ENCODE measurements around the gene AGTRAP. TPM values are rescaled to one million over a fixed set of nuclear protein-coding genes. Genes with fewer than 3 reads are reported as not detected.

AGTRAP gene
- total and polyA plus RNA-seq, 2 donors (not counting 1 experiment from before 2014, with no cell fraction given) = 25.5 to 58.8 TPM

GRCh38 chr1:11766429-11766776 lies 30.5 kb downstream of the AGTRAP start:
- Histone ChIP-seq H3K36me3 (ENCODE audit: control insufficient read depth, insufficient read depth, low read length) (no peaks in the 10 kb centered on the region), H2AFZ (ENCODE audit: low read length) (no peak overlapping the region), H3K27me3 (ENCODE audit: control insufficient read depth, insufficient read depth, low read length) (peaks cover 13% of the 10 kb centered on the region), H3K27ac (ENCODE audit: insufficient read depth, low read length) (no peak overlapping the region), H3K9ac (ENCODE audit: insufficient read depth, low read length) (no peak overlapping the region), H3K79me2 (ENCODE audit: control insufficient read depth, insufficient read depth, low read length) (no peaks in the 10 kb centered on the region), H4K20me1 (ENCODE audit: control insufficient read depth, extremely low read depth, insufficient read depth, low read length) (no peaks in the 10 kb centered on the region), H3K9me3 (ENCODE audit: control insufficient read depth, insufficient read depth, low read depth, low read length) (no peaks in the 10 kb centered on the region), H3K4me2 (ENCODE audit: extremely low read depth, insufficient read depth, low read length) (no peak overlapping the region), H3K4me3 (replicated peaks in 1 of 4; ENCODE audit: control extremely low read depth in 1 of 4, insufficient read depth in 1 of 4, low read depth in 3 of 4, low read length in 4 of 4) (no peak overlapping the region), H3K4me1 (ENCODE audit: control insufficient read depth, extremely low read depth, insufficient read depth, low read length) (no peaks in the 10 kb centered on the region)
- no peak for TF ChIP-seq CTCF (conservative IDR thresholded peaks at IDR 0.05 in 1 of 2, IDR thresholded peaks at IDR 0.05 in 1 of 2; ENCODE audit: low read depth in 1 of 2, low read length in 2 of 2)
- no peak for TF ChIP-seq EZH2 (IDR thresholded peaks at IDR 0.05; ENCODE audit: low read length, missing control alignments)
- no peak for DNase-seq (ENCODE audit: low read depth in 2 of 2)

GRCh38 chr1:11767922-11768704 lies 32.2 kb downstream of the AGTRAP start:
- H3K4me1 ChIP-seq (ENCODE audit: control insufficient read depth, extremely low read depth, insufficient read depth, low read length) = no peaks in the 10 kb centered on the region
- DNase-seq (ENCODE audit: low read depth in 2 of 2) = no peak
- H3K27ac ChIP-seq (ENCODE audit: insufficient read depth, low read length) = no peak overlapping the region
- no peaks in the 10 kb centered on the region for H3K9me3 ChIP-seq (ENCODE audit: control insufficient read depth, insufficient read depth, low read depth, low read length)
- no peak overlapping the region for H3K9ac ChIP-seq (ENCODE audit: insufficient read depth, low read length)
- no peaks in the 10 kb centered on the region for H3K36me3 ChIP-seq (ENCODE audit: control insufficient read depth, insufficient read depth, low read length)
- H3K27me3 ChIP-seq (ENCODE audit: control insufficient read depth, insufficient read depth, low read length) = peaks cover 6% of the 10 kb centered on the region
- H3K4me2 ChIP-seq (ENCODE audit: extremely low read depth, insufficient read depth, low read length) = no peak overlapping the region
- TF ChIP-seq CTCF (conservative IDR thresholded peaks at IDR 0.05 in 1 of 2, IDR thresholded peaks at IDR 0.05 in 1 of 2; ENCODE audit: low read depth in 1 of 2, low read length in 2 of 2) (no peak), EZH2 (IDR thresholded peaks at IDR 0.05; ENCODE audit: low read length, missing control alignments) (no peak)
- H3K79me2 ChIP-seq (ENCODE audit: control insufficient read depth, insufficient read depth, low read length) = no peaks in the 10 kb centered on the region
- no peaks in the 10 kb centered on the region for H4K20me1 ChIP-seq (ENCODE audit: control insufficient read depth, extremely low read depth, insufficient read depth, low read length)
- no peak overlapping the region for H3K4me3 ChIP-seq (replicated peaks in 1 of 4; ENCODE audit: control extremely low read depth in 1 of 4, insufficient read depth in 1 of 4, low read depth in 3 of 4, low read length in 4 of 4)
- no peak overlapping the region for H2AFZ ChIP-seq (ENCODE audit: low read length)

- DNase-seq (ENCODE audit: low read depth in 2 of 2) = no peak
- H3K27ac ChIP-seq (ENCODE audit: insufficient read depth, low read length) = no peak overlapping the region
- H3K27me3 ChIP-seq (ENCODE audit: control insufficient read depth, insufficient read depth, low read length) = peaks cover 6% of the 10 kb centered on the region
- H3K9ac ChIP-seq (ENCODE audit: insufficient read depth, low read length) = no peak overlapping the region
- H3K4me1 ChIP-seq (ENCODE audit: control insufficient read depth, extremely low read depth, insufficient read depth, low read length) = no peaks in the 10 kb centered on the region
- H3K4me3 ChIP-seq (replicated peaks in 1 of 4; ENCODE audit: control extremely low read depth in 1 of 4, insufficient read depth in 1 of 4, low read depth in 3 of 4, low read length in 4 of 4) = no peak overlapping the region
- TF ChIP-seq CTCF (conservative IDR thresholded peaks at IDR 0.05 in 1 of 2, IDR thresholded peaks at IDR 0.05 in 1 of 2; ENCODE audit: low read depth in 1 of 2, low read length in 2 of 2) (no peak), EZH2 (IDR thresholded peaks at IDR 0.05; ENCODE audit: low read length, missing control alignments) (no peak)
- no peaks in the 10 kb centered on the region for H3K9me3 ChIP-seq (ENCODE audit: control insufficient read depth, insufficient read depth, low read depth, low read length)
- H3K79me2 ChIP-seq (ENCODE audit: control insufficient read depth, insufficient read depth, low read length) = no peaks in the 10 kb centered on the region
- no peak overlapping the region for H3K4me2 ChIP-seq (ENCODE audit: extremely low read depth, insufficient read depth, low read length)
- no peaks in the 10 kb centered on the region for H3K36me3 ChIP-seq (ENCODE audit: control insufficient read depth, insufficient read depth, low read length)
- no peak overlapping the region for H2AFZ ChIP-seq (ENCODE audit: low read length)
- H4K20me1 ChIP-seq (ENCODE audit: control insufficient read depth, extremely low read depth, insufficient read depth, low read length) = no peaks in the 10 kb centered on the region
These were observed 32.9 kb downstream of the AGTRAP start for GRCh38 chr1:11768821-11769220.

Measured in fibroblast of lung (primary cell).